ENCODE measurements around the gene SYT1.

DNA sequence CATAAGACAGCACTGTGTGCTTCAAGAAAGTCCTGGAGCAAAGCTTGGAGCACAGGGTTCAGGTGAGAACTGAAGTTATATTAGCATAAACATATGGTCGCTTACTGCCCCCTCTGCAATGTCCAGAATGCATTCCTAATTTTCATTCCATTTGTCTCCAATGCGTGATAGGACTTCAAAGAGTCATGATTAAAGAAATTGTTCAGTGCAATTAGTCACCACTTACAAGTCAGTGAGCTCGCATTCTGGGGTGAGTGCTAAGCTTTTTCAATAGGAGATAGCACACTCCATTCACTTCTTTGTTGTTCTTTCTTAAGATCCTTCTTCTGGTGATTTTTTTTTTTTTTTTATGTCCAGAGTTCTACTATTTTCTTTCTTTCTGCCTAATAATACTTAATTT, 398.4 kb downstream of the SYT1 start:
- TF ChIP-seq, protein P1, sequence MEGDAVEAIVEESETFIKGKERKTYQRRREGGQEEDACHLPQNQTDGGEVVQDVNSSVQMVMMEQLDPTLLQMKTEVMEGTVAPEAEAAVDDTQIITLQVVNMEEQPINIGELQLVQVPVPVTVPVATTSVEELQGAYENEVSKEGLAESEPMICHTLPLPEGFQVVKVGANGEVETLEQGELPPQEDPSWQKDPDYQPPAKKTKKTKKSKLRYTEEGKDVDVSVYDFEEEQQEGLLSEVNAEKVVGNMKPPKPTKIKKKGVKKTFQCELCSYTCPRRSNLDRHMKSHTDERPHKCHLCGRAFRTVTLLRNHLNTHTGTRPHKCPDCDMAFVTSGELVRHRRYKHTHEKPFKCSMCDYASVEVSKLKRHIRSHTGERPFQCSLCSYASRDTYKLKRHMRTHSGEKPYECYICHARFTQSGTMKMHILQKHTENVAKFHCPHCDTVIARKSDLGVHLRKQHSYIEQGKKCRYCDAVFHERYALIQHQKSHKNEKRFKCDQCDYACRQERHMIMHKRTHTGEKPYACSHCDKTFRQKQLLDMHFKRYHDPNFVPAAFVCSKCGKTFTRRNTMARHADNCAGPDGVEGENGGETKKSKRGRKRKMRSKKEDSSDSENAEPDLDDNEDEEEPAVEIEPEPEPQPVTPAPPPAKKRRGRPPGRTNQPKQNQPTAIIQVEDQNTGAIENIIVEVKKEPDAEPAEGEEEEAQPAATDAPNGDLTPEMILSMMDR (IDR thresholded peaks at IDR 0.05): no peak
- TF ChIP-seq POLR2A (IDR thresholded peaks at IDR 0.05): no peak
